Right atrium auricular region (tissue), 2 donors: ENCODE measurements around the gene MOB2. TPM values are rescaled to one million over a fixed set of nuclear protein-coding genes. Genes with fewer than 3 reads are reported as not detected.

Experiments used
- DNase-seq: peaks from one replicate; pipeline ENCODE4 v3.0.0-alpha.2; 2019; ENCODE audit warnings: low spot score
- H3K27ac ChIP-seq, 2 donors: fragments of 200-600 bp; sonication (generic); 1 replicate in 1 of 2; 2 replicates in 1 of 2; pipeline ENCODE4 v1.5.1; 2016 to 2019
- H3K27me3 ChIP-seq, 2 donors: fragments of 200-600 bp; sonication (generic); one replicate each; pipeline versions ENCODE4 v1.5.1 to v1.6.0; 2017 to 2019
- H3K36me3 ChIP-seq: fragments of 200-600 bp; sonication (generic); one replicate; pipeline ENCODE4 v1.5.1; 2016
- H3K4me1 ChIP-seq, 2 donors: fragments of 200-600 bp; sonication (generic); one replicate each; pipeline versions ENCODE4 v1.5.1 to v1.6.0; 2017 to 2019
- H3K4me3 ChIP-seq, 2 donors: fragments of 200-600 bp; sonication (generic); 1 replicate in 1 of 2; 2 replicates in 1 of 2; pipeline ENCODE4 v1.5.1; 2017 to 2019; ENCODE audit warnings: mild to moderate bottlenecking in 1 of 2, moderate library complexity in 1 of 2
- H3K9me3 ChIP-seq, 2 donors: fragments of 200-600 bp; sonication (generic); one replicate each; pipeline ENCODE4 v1.5.1; 2019
- total RNA-seq, 2 donors: library from RNA; depleted of rRNA; stranded (reverse); fragments of >200 nt; gene quantifications; one replicate each; pipeline ENCODE4 v1.1.0, GENCODE V29; 2016
- TF ChIP-seq, protein P1 (sequence below), 2 donors: fragments of 200-600 bp; sonication (generic); IDR thresholded peaks; one replicate each; pipeline ENCODE4 v1.5.1; 2019; ENCODE audit warnings: antibody characterized with exemption in 2 of 2

MOB2 gene
- total RNA-seq, 2 donors from 2014 or later, result 22.0 to 27.9 TPM

DNA sequence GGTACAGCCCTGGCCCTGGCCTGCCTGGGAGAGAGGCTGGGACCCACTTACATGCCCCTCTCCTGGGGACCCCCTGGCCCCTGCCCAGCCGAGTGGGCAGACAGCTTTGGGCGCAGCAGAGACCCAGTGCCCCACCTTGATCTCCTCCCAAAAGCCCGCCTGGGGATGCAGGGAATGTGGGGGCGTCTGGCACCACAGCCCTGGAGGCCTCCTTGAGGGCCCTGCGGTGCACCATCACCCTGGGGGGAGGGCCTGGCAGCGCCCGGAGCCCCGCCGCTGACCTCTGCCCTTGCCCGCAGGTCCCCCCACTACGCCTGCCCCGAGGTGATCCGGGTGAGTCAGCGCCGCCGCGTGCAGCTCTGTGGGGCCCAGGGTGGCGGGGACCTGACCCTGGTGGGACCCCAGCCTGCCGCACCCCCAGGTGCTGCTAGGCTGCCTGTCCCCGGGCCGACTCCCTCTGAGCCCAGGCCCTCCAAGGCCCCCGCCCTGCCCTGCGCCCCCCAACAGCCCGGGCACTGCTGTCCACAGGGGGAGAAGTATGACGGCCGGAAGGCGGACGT is 43.7 kb downstream of the MOB2 start:
- DNase-seq, result no peak
- H3K4me3 ChIP-seq, result no peak overlapping the region
- peaks cover 0 to 16% of the 10 kb centered on the region in 2 donors for H3K4me1 ChIP-seq
- H3K27me3 ChIP-seq, result no peaks in the 10 kb centered on the region
- H3K27ac ChIP-seq, result no peak overlapping the region
- no peaks in the 10 kb centered on the region for H3K36me3 ChIP-seq
- no peaks in the 10 kb centered on the region for H3K9me3 ChIP-seq
- TF ChIP-seq, protein P1, sequence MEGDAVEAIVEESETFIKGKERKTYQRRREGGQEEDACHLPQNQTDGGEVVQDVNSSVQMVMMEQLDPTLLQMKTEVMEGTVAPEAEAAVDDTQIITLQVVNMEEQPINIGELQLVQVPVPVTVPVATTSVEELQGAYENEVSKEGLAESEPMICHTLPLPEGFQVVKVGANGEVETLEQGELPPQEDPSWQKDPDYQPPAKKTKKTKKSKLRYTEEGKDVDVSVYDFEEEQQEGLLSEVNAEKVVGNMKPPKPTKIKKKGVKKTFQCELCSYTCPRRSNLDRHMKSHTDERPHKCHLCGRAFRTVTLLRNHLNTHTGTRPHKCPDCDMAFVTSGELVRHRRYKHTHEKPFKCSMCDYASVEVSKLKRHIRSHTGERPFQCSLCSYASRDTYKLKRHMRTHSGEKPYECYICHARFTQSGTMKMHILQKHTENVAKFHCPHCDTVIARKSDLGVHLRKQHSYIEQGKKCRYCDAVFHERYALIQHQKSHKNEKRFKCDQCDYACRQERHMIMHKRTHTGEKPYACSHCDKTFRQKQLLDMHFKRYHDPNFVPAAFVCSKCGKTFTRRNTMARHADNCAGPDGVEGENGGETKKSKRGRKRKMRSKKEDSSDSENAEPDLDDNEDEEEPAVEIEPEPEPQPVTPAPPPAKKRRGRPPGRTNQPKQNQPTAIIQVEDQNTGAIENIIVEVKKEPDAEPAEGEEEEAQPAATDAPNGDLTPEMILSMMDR (IDR thresholded peaks at IDR 0.05), result no peak

DNA sequence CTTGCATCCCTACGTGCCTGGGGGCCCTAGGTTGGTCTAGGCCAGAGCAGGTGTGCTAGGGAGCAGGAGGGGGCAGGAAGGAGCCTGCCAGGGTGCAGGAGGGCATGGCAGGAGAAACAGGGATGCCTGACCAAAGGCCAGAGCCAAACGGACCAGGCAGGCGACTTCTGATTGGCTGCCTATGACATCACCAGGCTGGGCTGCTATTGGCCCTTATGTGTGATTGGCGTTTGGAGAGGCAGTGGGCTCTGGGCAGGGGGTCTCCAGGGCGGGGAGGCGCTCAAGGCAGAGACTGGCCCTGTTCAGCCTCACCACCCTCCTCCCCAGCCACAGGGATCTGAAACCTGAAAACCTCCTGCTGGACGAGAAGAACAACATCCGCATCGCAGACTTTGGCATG is 44.4 kb downstream of the MOB2 start:
- Histone ChIP-seq H3K4me3 (no peak overlapping the region), H3K27ac (no peak overlapping the region), H3K36me3 (no peaks in the 10 kb centered on the region), H3K9me3 (no peaks in the 10 kb centered on the region), H3K4me1 (peaks cover 0 to 24% of the 10 kb centered on the region in 2 donors), H3K27me3 (no peaks in the 10 kb centered on the region)
- TF ChIP-seq, protein P1 (IDR thresholded peaks at IDR 0.05), result no peak
- DNase-seq, result no peak

DNA sequence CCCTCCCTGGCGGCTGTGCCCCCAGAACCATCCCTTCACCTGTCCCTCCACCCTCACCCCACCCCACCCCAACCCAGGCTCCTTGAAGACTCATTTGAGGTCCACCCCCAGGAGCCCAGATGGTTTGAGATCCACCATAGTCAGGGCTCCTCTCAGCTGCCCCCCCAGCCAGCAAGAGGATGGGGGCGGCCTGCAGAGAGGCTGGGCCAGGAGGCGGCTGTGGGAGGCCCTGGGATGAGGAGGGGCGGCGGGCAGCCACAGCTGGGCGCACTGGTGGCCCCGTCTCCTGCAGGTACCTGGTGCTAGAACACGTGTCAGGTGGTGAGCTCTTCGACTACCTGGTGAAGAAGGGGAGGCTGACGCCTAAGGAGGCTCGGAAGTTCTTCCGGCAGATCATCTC is 46.1 kb downstream of the MOB2 start:
- Histone ChIP-seq H3K27ac (no peak overlapping the region), H3K36me3 (no peaks in the 10 kb centered on the region), H3K4me1 (peaks cover 0 to 36% of the 10 kb centered on the region in 2 donors), H3K9me3 (no peaks in the 10 kb centered on the region), H3K27me3 (no peaks in the 10 kb centered on the region), H3K4me3 (no peak overlapping the region)
- DNase-seq, result no peak
- TF ChIP-seq, protein P1 (IDR thresholded peaks at IDR 0.05), result no peak

DNA sequence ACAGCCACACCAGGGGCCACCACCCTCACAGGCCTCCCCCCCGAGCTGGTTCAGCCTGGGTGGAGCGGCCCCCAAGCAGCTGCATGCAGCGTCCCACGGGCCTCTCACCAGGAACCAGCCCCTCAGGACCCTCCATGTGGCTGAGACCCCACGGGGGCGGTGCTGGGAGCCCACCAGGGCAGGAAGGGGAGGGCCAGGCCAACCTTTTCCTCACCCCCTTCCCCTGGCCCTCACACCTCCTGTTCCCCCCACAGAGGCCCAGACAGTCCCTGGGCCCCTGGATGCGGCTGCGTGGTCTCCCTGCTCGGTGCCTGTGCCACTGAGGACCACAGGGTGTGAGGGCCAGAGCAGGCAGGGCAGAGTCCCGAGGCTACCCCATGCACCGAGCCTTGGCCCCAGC is 46.5 kb downstream of the MOB2 start:
- Histone ChIP-seq H3K9me3 (no peaks in the 10 kb centered on the region), H3K4me1 (peaks cover 0 to 36% of the 10 kb centered on the region in 2 donors), H3K27me3 (no peaks in the 10 kb centered on the region), H3K4me3 (no peak overlapping the region), H3K36me3 (no peaks in the 10 kb centered on the region), H3K27ac (no peak overlapping the region)
- DNase-seq, result no peak
- TF ChIP-seq, protein P1 (IDR thresholded peaks at IDR 0.05), result no peak

DNA sequence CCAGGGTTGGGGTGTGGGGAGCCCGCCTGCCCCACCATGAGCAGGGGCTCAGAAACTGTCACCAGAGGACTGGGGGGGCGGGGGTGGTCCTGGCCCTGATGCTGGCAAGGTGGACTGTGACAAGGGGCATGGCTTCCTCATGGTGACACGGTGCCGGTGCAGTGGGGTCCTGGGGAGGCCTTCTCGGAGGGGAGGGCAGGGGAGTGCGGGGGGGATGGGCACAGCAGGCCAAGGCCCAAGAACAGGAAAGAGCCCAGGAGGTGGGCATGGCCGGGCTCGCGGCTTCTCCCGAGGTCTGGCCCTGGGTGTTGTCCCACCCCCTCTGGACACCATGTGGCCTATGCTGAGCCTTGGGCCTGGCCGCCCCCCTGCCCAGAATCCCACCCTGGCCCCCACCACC is 47.2 kb downstream of the MOB2 start:
- H3K9me3 ChIP-seq, result no peaks in the 10 kb centered on the region
- no peaks in the 10 kb centered on the region for H3K36me3 ChIP-seq
- no peak overlapping the region for H3K27ac ChIP-seq
- DNase-seq, result no peak
- TF ChIP-seq, protein P1 (IDR thresholded peaks at IDR 0.05), result no peak
- H3K4me1 ChIP-seq, result peaks cover 0 to 36% of the 10 kb centered on the region in 2 donors
- no peaks in the 10 kb centered on the region for H3K27me3 ChIP-seq
- H3K4me3 ChIP-seq, result no peak overlapping the region

DNA sequence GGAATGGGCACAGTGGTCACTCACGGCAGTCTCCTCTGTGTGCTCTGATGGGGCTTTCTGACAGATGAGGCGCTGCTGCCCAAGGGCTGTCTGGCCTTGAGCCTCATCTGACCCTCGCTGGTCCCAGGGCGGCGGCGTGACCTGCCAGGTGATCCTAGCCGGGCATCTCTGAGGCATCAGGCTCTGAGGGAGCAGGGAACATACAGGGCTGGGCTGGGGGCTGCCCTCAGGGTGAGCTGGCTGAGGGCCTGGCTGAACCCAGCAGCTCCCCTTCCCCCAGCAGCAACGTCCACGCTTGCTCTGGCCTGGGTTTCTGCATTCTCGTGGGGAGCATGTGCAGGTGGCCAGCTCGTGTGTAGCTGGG is 47.6 kb downstream of the MOB2 start:
- H3K27ac ChIP-seq, result no peak overlapping the region
- no peaks in the 10 kb centered on the region for H3K27me3 ChIP-seq
- H3K36me3 ChIP-seq, result no peaks in the 10 kb centered on the region
- no peaks in the 10 kb centered on the region for H3K9me3 ChIP-seq
- peaks cover 0 to 36% of the 10 kb centered on the region in 2 donors for H3K4me1 ChIP-seq
- no peak overlapping the region for H3K4me3 ChIP-seq
- TF ChIP-seq, protein P1 (IDR thresholded peaks at IDR 0.05), result no peak
- DNase-seq, result no peak
